ENCODE data around the gene IRF2.

IRF2 gene

DNA sequence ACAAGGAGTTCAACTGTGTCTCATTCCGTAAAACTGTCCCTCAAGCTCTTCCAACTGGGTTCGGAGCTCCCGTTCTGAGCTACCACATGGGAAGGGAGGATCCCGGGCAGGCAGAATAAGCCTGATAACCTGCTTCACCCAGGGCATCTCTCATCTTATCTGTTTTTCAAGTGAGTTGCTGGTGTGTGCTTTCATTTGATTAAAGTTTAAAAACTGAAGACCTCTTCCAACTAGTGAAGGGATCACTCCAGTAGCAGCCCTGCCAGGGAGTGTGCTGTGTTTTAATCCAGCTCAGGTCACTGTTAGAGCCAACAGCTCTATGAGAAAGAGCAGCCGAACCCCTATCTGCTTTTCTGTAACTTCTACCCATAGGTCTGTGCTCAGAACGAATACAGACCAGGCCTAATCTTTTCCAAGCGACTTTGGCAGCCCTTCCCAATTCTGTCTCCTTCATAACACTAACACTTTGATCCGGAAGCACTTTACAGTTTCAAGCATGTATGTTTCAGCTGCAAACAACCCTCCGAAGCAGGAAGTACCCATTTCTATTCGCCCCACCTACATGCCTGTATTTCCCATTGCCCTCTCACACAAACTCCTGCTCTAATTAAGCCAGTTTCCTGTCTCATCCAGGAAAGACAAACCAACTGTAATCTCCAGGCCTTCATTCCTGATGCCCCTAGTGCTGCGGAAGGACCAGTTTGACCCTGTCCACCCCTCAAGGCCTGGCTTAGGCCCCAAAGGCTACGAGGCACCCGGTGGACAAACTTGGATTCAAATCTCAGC lies 60.9 kb downstream of the IRF2 start:
- in situ Hi-C loops (cut with HindIII; ENCODE audit: low sequenced_read_pairs): no loop called here

DNA sequence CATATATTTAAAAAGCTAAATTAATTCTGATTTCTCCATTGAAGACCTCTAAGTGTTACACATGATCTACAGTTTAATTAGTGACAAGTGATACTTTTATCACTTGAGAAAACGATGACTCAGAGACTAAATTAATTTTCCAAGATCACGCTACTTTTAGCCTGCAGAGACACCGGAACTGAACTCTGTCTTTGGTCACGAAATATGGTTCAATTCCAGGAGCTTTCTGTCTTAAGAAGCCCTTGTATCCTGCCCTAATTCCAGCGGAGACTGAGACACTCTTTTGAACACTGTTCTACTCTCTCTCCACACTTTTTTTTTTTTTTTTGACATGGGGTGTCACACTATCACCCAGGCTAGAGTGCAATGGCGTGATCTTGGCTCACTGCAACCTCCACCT lies 63.6 kb downstream of the IRF2 start:
- in situ Hi-C loops (cut with HindIII; ENCODE audit: low sequenced_read_pairs): no loop called here

DNA sequence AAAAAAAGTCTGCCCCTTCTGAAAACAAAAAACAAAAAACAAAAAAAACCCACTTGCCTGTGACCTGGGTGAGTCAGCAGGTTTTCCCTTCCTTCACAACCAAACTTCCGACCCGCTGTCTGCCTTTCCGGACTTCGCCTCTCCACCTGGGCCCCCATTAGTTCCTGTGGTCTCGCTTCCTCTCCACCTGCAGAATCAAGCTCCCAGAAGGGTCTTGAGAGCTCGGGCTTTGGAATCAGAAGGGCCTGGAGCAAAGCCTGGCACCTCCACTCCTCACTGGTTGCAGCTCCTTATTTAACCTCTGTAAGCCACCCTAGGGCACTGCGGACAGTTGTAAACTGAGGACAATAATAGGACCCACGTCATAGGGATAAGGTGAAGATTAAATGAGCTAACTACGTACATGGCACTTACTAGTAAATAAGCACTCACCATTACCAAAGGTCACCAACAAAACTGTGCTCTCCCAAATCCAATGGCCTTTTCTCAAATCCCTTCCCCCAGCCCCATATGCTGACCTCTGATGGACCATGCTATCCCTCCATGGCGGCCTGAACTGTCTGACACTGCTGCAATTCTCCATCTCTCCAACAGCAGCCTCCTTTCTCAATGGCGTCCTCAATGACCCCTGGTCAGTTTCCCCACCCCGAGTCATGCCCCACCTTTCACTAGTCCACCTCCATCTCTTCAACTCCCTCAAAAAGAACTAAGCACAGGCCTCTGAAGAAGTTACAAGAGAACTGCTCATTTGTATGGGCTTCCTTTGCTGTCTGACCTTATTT lies 64.2 kb downstream of the IRF2 start:
- in situ Hi-C loops (cut with HindIII; ENCODE audit: low sequenced_read_pairs): no loop called here

DNA sequence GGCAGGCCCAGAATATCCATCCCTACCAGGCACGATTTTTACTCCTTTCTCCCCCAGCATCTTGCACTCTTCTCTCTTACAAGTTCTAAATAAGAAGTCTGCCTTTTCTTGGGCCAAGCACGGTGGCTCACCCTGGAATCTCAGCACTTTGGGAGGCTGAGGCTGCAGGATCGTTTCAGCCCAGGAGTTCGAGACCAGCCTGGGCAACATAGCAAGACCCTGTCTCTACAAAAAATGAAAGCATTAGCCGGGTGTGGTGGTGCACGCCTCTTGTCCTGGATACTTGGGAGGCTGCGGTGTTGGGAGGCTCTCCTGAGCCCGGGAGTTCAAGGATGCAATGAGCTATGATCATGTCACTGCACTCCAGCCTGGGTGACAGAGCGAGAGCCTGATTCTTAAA lies 64.8 kb downstream of the IRF2 start:
- in situ Hi-C loops (cut with HindIII; ENCODE audit: low sequenced_read_pairs): no loop called here

DNA sequence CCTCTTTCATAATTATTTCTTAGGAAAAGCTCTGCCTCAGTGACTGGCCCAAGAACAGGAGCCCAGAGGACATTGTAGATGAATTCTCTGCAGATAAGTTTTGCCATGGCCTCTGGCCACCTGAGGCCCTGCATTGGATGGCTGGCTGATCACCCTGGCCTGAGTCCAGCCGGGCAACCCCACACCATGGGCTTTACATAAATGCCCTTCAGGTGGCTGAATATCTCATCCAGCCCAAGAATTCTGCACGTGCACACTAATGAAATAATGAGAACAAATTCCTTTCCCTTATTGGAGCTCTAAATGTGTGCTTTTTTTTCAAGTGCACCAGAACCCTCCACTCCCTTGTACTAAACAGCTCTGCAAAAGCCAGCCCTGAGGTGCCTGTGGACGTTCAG lies 65.7 kb downstream of the IRF2 start:
- in situ Hi-C loops (cut with HindIII; ENCODE audit: low sequenced_read_pairs): no loop called here

DNA sequence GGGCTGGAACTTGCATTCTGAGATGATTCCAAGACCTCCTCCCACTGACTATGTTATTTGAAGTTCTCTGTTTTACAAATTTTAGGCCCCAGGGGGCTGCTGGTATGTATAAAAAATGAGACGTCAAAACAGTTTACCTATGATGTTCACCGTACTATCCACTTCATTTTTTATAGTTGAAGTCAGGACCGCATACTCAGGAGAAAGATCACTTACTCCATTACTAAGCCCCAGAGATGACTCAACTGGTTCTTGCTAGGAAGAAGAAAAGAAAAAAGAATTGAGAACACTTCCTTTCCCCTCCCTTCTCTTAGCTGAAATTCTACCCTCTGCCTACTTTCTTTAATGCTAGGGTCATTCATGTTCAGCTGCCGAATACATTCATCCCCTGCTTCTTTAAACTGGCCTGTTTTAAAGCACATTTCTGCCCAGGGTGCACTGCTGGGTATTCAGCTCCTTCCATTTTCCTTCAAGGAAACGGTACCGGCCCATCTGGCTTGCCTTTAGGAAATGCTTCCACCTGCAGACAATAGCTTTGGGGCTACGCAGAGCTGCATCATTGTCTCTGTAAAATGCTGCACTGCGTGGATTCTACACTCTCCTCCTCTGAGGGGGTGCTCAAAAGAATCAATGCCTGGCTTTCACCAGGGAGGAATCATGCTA lies 66.2 kb downstream of the IRF2 start:
- in situ Hi-C loops (cut with HindIII; ENCODE audit: low sequenced_read_pairs): no loop called here

DNA sequence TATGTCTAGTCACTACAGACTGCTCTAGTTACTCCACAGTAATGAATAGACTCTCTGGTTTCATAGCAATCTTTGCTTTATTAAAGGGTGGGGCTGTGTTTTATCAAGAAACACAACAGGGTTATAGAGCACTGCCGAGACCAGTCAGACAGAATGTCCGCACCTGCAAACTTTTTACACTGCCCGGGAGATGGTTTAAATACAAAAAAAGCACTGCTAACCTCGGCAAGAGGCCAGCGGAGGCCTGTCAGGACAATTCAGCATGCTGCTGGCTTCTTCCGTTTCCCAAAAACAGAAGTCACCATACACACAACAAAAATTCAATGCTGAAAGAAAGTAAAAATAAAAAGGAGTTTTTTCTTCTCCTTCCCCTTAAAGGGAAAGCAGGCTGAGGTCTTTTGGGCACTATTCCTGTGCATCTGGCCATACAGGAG lies 67.4 kb downstream of the IRF2 start:
- in situ Hi-C loops (cut with HindIII; ENCODE audit: low sequenced_read_pairs): no loop called here

DNA sequence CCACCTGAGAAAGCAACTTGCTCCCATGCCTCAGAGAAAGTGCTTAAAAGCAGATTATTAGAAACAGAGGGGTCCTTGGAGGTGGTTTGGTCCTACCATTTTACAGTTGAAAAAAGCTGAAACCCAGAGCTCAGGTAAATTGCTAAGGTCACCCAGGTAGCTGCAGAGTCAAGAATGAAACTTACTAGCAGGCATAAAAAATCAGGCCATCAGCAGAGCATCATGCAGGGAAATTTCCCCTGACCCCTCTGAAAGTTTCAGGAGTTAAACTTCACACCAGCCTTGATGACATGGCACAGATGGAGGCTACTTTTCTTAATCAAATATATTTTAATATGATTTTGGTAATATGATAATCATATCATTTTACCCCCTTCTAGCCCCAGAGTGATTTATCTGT lies 70.3 kb downstream of the IRF2 start:
- in situ Hi-C loops (cut with HindIII; ENCODE audit: low sequenced_read_pairs): no loop called here

DNA sequence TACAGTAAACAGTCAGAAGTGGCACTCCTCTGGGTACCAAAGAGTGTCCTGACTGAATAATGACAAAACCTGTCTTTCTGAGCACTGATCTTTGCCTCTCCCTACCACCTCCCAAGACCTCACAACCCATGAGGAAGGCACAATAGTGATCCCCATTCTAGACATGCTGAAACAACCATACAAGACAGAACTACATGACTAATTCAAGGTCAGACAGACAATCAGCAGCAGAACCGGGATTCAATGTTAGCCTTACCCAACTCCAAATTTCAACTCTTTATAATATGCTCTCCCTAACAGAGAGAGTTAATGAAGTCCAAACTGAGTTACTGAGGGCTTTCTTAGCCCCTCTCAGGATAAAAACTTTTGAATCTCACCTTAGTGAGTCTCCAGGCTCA lies 71.0 kb downstream of the IRF2 start:
- in situ Hi-C loops (cut with HindIII; ENCODE audit: low sequenced_read_pairs): no loop called here

DNA sequence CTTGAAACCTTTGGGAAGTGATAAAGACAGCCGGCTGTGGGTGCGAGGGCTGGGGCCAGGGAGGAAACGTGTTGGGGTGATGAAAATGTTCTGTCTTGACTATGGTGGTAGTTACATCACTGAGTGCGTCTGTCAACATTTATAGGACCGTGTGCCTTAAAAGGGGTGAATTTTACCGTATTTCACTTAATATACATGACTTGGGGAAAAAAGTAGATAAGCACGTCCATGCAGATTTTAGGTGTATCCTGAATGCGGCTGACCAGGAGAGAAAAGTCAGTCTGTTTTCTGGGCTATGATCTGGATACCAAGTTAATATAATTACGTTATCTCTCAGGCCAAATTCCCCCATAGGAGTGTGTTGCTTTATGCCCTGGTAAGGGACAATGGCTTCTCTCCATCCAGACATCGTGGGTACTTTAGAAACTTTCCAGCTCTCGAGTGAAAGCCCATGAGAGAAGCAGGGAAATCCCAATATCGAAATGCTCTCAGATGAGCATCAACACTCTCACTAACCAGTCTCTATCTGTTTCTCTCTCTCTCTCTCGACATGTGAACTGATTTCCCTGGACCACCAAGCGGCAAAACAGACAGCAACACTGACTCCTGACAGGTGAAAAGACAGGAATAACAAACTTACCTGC lies 71.5 kb downstream of the IRF2 start:
- in situ Hi-C loops (cut with HindIII; ENCODE audit: low sequenced_read_pairs): no loop called here

DNA sequence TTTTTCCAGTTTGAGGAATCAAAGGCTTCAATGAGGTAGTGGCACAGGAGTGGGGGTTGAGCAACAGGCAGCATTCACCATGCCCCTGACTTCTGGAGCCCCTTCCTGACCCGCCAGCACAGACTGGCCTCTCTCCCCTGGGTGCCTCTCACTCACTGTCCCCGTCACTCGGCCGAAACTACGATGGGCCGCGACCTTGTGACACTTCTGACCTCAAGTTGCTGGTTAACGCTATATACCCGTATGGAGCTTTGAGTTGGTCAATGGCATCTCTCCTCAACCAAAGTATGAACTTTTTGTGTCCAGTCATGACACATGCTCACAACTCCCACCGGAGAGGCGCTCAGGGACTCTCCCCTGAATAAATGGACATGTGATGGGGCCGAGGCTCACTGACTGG lies 72.1 kb downstream of the IRF2 start:
- in situ Hi-C loops (cut with HindIII; ENCODE audit: low sequenced_read_pairs): no loop called here

DNA sequence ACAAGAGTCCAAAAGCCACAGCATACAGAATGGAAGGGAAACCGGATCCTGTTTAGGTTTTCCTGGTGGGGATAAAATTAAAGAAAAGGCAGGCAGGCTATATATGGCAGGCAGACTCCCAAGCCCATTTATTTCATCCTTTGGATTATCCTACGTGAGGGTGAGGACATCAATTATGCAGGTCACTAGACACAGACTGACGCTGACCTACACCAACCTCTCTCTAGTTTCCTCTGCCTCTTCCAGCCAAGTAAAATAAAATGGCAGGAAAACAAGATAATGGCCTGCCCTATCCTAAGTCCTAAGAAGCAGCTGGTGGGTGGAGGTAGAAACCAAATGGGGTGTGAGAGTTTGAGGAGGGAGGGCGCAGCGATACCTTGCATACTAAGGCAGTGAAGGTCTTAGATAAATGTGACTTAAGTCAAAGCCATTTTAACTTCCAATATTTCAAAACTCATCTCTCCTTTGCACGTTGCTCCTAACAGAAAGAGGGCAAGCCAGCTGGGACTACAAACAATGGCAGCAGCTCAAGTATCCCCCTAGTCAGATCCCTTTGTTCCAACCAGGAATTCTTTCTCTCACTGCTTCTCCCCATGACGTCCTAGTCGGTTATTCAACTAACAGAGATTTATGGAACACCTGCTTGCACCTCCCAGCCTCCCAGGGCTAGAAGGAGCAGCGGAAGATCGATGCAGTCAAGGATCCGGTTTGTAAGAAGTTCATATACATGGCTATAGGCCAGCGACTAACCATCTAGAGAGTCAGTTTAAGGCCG lies 72.8 kb downstream of the IRF2 start:
- in situ Hi-C loops (cut with HindIII; ENCODE audit: low sequenced_read_pairs): no loop called here

DNA sequence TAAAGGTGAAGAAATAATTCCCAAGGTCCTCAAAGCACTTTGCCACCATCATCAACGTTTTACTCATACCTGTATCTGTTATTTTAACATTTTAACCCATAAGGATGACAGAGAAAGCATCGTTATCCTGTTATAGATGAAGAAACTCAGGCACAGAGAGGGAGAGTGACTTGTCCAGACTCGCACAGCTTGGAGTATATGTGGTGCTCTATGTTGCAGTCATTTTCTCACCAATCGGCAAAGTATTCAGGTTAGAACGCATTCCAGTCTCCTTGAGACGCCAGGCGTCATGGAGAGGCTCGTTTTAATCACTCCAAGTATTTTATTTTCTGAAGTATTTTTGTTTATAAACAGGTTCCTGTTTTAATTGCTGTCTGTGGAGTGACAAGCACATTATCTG lies 73.5 kb downstream of the IRF2 start:
- in situ Hi-C loops (cut with HindIII; ENCODE audit: low sequenced_read_pairs): no loop called here

DNA sequence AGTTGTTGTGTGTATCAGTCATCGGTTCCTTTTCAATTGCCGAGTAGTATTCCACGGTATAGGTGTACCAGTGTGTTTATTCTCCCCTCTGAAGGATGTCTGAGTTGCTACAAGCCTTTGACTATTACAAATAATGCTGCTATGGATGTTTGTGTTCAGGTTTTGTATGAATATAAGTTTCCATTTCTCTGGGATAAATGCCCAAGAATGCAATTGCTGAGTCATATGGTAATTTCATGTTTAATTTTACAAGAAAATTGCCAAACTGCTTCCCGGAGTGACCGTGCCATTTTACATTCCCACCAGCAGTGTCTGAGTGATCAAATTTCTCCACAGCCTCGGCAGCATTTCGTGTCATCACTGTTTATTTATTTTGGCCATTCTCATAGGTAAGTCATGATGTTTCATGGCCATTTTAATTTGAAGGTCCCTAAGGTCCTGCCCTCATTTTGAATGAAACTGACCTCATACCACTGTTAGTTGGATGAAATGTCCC lies 73.9 kb downstream of the IRF2 start:
- in situ Hi-C loops (cut with HindIII; ENCODE audit: low sequenced_read_pairs): no loop called here

DNA sequence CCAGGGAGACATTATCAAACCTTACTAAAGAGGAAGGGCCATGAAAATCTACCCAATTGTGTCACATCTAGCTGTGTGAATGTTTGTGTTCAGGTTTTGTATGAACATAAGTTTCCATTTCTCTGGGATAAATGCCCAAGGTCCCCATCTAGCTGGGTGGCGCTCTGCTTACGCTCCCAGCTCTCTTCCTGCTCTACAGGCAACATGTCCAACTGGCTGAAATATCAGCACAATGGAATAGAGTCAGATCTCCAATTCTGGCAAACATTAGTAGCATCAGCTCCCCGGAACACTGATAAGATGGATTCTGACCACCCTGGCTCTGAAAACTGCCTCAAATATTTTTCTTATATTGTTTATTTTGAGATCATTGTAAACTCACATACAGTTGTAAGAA lies 74.8 kb downstream of the IRF2 start:
- in situ Hi-C loops (cut with HindIII; ENCODE audit: low sequenced_read_pairs): no loop called here

DNA sequence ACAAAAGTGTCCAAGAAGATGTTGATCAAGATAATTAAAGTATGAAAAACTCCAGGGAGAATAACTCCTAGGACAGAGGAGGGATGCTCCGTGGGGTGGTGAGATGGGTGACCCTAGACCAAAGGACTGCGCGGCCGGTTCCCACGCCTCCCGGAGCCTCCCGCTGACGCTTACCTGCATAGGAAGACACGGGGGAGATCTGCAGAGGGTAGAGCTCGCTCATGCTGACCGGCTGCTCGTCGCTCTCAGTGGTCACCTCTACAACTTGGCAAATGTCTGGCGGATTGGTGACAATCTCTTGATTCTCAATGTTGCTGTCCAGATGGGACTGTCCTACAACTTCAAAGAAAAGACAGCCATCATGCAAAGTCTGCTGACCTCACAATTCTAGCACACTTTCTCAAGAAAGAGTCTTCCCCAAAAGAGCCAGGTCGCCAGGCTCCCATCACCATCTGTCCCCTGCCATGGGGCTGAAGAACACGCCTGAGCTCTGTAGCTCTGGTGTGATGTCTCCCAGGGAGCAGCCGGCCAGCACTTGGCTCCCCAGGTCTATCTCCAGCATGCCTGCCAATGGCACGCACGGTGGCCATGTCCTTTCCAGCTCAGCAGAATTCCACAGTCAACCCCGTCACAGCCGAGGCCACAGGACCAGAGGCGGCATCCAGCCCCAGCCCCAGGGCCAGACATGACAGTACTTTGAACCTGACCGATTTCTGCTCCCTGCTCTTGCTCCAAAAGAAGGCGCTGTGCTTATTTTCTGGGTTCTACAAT lies 75.4 kb downstream of the IRF2 start:
- in situ Hi-C loops (cut with HindIII; ENCODE audit: low sequenced_read_pairs): no loop called here

DNA sequence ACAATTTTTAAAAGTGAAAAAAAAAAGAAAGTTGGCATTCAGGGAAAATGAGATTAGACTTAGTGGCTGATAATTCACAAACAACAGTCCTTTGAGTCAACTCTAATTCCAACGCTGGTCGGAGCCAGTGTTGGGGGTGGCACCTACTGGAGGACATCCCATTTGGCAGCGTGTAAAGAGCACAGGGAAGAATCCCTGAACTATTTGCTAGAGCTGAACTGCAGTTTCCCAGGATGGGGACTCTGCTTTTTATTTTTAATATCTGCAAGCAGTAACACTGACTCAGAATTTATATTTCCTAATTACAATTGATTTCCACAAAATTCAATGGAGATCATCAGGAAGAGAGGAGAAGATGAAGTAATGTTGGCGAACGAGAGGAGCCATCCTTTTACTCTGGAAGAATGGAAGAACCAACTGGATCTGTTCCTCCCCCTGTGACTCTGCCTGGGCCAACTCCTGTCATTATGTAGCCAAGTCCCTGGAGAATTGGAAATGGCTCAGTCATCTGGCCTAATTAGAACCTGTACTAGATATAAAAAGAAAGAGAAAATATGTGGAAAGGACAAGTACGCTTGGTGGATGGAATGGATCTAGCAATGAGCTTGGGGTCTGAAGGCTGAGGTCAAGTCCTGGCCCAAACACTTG lies 76.7 kb downstream of the IRF2 start:
- in situ Hi-C loops (cut with HindIII; ENCODE audit: low sequenced_read_pairs): no loop called here

DNA sequence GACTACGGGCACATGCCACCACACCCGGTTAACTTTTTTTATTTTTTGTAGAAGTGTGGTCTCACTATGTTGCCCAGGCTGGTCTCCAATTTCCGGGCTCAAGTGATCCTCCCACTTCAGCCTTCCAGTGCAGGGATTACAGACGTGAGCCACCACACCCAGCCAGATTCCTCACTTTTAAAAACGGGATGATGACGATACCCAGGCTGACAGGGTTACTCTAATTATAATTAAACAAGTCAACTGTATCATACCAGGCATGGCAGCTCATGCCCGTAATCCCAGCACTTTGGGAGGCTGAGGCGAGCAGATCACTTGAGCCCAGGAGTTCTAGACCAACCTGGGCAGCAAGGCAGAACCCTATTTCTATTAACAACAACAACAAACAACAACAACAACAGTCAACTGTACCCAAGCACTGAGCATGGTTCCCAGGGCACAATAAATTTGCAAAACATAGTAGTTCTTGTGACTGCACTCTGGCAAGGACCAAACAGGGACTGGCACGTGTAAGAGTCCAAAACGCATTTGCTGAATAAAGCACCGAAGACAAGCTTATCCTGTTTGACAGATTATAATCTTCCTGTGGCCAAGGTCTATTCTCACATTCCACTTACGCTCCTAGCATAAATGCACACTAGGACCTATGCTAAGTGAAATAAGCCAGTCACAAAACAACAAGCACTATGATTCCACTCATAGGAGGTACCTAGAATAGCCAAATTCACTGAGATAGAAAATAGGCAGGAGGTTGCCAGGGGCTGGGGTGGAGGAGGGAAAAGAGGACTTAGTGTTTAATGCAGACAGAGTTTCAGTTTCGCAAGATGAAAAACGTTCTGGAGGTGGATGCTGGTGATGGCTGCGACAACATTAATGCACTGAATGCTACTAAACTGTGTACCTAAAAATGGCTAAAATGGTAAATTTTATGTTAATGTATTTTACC lies 77.5 kb downstream of the IRF2 start:
- in situ Hi-C loops (cut with HindIII; ENCODE audit: low sequenced_read_pairs): no loop called here

All from endothelial cell of hepatic sinusoid (primary cell).